Neural cell (in vitro differentiated cells): ENCODE results near the gene SULT6B1.

Source experiments
- EP300 ChIP-seq: fragments of 450-650 bp; conservative IDR thresholded peaks from 2 replicates; pipeline ENCODE4 v1.6.1; 2014; ENCODE audit warnings: antibody characterized with exemption, mild to moderate bottlenecking, moderate library complexity; ENCODE audit not compliant: poor library complexity, severe bottlenecking
- EZH2 ChIP-seq: fragments of 200-600, 300-800 bp; shearing (Covaris generic), sonication (generic); IDR thresholded peaks from 2 replicates; pipeline ENCODE4 v1.6.1; 2014; ENCODE audit warnings: antibody characterized with exemption, low read length, borderline replicate concordance, mild to moderate bottlenecking; ENCODE audit not compliant: insufficient read depth, poor library complexity, severe bottlenecking
- MXI1 ChIP-seq: fragments of 450-650 bp; conservative IDR thresholded peaks from 2 replicates; pipeline ENCODE4 v1.6.1; 2014; ENCODE audit warnings: antibody characterized with exemption, mild to moderate bottlenecking; ENCODE audit not compliant: poor library complexity, severe bottlenecking
- POLR2AphosphoS5 ChIP-seq: IDR thresholded peaks from 2 replicates; pipeline ENCODE4 v1.6.1; 2012
- RAD21 ChIP-seq: fragments of 450-650 bp; conservative IDR thresholded peaks from 2 replicates; pipeline ENCODE4 v1.6.1; 2014; ENCODE audit warnings: antibody characterized with exemption, mild to moderate bottlenecking, moderate library complexity
- REST ChIP-seq: IDR thresholded peaks from 2 replicates; pipeline ENCODE4 v1.6.1; 2012; ENCODE audit warnings: borderline replicate concordance
- SMC3 ChIP-seq: fragments of 450-650 bp; conservative IDR thresholded peaks from 2 replicates; pipeline ENCODE4 v1.6.1; 2014; ENCODE audit warnings: antibody characterized with exemption, mild to moderate bottlenecking, moderate library complexity; ENCODE audit not compliant: poor library complexity
- TAF1 ChIP-seq: IDR thresholded peaks from 2 replicates; pipeline ENCODE4 v1.6.1; 2012; ENCODE audit warnings: low read depth
- TF ChIP-seq, protein P1 (sequence below): fragments of 450-650 bp; IDR thresholded peaks from 2 replicates; pipeline ENCODE4 v1.5.1; 2014; ENCODE audit warnings: antibody characterized with exemption, mild to moderate bottlenecking, moderate library complexity; ENCODE audit not compliant: poor library complexity, severe bottlenecking

DNA sequence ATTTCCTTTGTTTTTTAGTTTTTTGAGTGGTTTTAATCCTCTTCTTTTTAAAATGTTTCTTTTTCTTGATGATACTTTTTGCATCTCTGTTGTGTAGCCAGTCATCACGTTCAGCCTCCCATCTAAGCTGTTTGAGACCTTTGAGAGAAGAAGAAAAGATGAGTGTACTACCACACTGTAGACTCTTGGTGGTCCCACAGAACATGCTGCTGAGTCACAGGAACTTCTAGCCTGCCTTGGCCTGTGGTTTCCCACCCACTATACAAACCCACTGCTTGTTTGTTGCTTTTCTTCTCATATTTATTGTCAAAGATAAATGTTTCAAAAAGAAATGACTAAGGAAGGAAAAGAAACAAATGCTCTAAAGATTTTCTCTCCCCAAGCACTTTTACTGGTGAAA lies 13.3 kb upstream of the SULT6B1 start:
- no peak for TF ChIP-seq POLR2AphosphoS5
- TF ChIP-seq, protein P1, sequence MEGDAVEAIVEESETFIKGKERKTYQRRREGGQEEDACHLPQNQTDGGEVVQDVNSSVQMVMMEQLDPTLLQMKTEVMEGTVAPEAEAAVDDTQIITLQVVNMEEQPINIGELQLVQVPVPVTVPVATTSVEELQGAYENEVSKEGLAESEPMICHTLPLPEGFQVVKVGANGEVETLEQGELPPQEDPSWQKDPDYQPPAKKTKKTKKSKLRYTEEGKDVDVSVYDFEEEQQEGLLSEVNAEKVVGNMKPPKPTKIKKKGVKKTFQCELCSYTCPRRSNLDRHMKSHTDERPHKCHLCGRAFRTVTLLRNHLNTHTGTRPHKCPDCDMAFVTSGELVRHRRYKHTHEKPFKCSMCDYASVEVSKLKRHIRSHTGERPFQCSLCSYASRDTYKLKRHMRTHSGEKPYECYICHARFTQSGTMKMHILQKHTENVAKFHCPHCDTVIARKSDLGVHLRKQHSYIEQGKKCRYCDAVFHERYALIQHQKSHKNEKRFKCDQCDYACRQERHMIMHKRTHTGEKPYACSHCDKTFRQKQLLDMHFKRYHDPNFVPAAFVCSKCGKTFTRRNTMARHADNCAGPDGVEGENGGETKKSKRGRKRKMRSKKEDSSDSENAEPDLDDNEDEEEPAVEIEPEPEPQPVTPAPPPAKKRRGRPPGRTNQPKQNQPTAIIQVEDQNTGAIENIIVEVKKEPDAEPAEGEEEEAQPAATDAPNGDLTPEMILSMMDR, result no peak
- no peak for TF ChIP-seq TAF1
- TF ChIP-seq EZH2, result no peak
- TF ChIP-seq MXI1, result no peak
- no peak for TF ChIP-seq RAD21
- no peak for TF ChIP-seq EP300
- no peak for TF ChIP-seq REST
- TF ChIP-seq SMC3, result no peak
